Type B pancreatic cell (in vitro differentiated cells): ENCODE measurements around the gene COMMD4. TPM values are rescaled to one million over a fixed set of nuclear protein-coding genes. Genes with fewer than 3 reads are reported as not detected.

ENCODE experiments used
- DNase-seq: peaks from one replicate; pipeline ENCODE4 v3.0.0; 2021; ENCODE audit warnings: mixed read lengths; ENCODE audit not compliant: unreplicated experiment; ENCODE audit errors: extremely low spot score
- H3K27ac Mint-ChIP-seq: 2 replicates; pipeline ENCODE4 v1.8.0; 2021; ENCODE audit warnings: mild to moderate bottlenecking, mixed read lengths
- H3K27me3 Mint-ChIP-seq: 2 replicates; pipeline ENCODE4 v1.8.0; 2021; ENCODE audit warnings: mixed read lengths
- H3K36me3 Mint-ChIP-seq: 2 replicates; pipeline ENCODE4 v1.8.0; 2021; ENCODE audit warnings: mixed read lengths
- H3K4me1 Mint-ChIP-seq: one replicate; pipeline ENCODE4 v1.8.0; 2021; ENCODE audit warnings: mixed read lengths; ENCODE audit not compliant: unreplicated experiment
- H3K4me3 Mint-ChIP-seq: 2 replicates; pipeline ENCODE4 v1.8.0; 2021; ENCODE audit warnings: mild to moderate bottlenecking, mixed read lengths
- H3K9me3 Mint-ChIP-seq: 2 replicates; pipeline ENCODE4 v1.8.0; 2021; ENCODE audit warnings: mixed read lengths
- total RNA-seq: library from RNA; stranded (reverse); gene quantifications from 2 replicates; pipeline ENCODE4 v1.2.1, GENCODE V29; 2021; ENCODE audit warnings: low replicate concordance
- TF ChIP-seq, protein P1 (sequence below): fragments of 200-600 bp; sonication (generic); conservative IDR thresholded peaks from 2 replicates; pipeline ENCODE4 v1.5.0; 2021; ENCODE audit warnings: antibody characterized with exemption, mild to moderate bottlenecking

COMMD4 gene
- total RNA-seq, 1 donor from 2014 or later: 97.7 TPM

DNA sequence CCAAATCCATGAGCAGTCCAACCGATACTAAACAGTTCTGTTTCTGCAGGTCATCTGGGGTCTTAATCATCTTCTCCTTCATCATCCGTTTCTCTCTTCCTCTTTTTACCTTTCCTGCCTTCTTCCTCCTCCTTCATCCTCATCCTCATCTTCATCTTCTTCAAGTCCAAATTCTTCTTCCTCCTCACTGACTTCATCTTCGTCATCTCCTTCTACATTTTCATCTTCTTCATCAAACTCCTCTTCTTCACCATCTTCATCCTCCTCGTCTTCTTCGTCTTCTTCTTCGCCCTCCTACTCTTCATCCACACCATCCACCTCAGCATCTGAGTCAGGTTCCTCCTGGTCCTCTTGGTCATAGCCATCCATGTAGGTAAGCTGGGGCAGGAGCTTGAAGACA lies 14.2 kb upstream of the COMMD4 start:
- no peak overlapping the region for H3K4me3 Mint-ChIP-seq
- no peak for DNase-seq
- H3K27me3 Mint-ChIP-seq: peaks cover 18% of the 10 kb centered on the region
- H3K27ac Mint-ChIP-seq: no peak overlapping the region
- TF ChIP-seq, protein P1, sequence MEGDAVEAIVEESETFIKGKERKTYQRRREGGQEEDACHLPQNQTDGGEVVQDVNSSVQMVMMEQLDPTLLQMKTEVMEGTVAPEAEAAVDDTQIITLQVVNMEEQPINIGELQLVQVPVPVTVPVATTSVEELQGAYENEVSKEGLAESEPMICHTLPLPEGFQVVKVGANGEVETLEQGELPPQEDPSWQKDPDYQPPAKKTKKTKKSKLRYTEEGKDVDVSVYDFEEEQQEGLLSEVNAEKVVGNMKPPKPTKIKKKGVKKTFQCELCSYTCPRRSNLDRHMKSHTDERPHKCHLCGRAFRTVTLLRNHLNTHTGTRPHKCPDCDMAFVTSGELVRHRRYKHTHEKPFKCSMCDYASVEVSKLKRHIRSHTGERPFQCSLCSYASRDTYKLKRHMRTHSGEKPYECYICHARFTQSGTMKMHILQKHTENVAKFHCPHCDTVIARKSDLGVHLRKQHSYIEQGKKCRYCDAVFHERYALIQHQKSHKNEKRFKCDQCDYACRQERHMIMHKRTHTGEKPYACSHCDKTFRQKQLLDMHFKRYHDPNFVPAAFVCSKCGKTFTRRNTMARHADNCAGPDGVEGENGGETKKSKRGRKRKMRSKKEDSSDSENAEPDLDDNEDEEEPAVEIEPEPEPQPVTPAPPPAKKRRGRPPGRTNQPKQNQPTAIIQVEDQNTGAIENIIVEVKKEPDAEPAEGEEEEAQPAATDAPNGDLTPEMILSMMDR: no peak
- no peaks in the 10 kb centered on the region for H3K36me3 Mint-ChIP-seq
- no peaks in the 10 kb centered on the region for H3K4me1 Mint-ChIP-seq
- no peaks in the 10 kb centered on the region for H3K9me3 Mint-ChIP-seq

GRCh38 chr15:75325922-75326321 lies 9.9 kb upstream of the COMMD4 start:
- H3K9me3 Mint-ChIP-seq: no peaks in the 10 kb centered on the region
- no peak for DNase-seq
- H3K4me1 Mint-ChIP-seq: no peaks in the 10 kb centered on the region
- no peak overlapping the region for H3K27ac Mint-ChIP-seq
- no peak overlapping the region for H3K4me3 Mint-ChIP-seq
- H3K27me3 Mint-ChIP-seq: peaks cover 12% of the 10 kb centered on the region
- TF ChIP-seq, protein P1: no peak
- H3K36me3 Mint-ChIP-seq: no peaks in the 10 kb centered on the region

GRCh38 chr15:75327005-75327404 lies 8.9 kb upstream of the COMMD4 start:
- no peak for DNase-seq
- Mint-ChIP-seq H3K4me1 (no peaks in the 10 kb centered on the region), H3K9me3 (no peaks in the 10 kb centered on the region), H3K27me3 (peaks cover 10% of the 10 kb centered on the region), H3K27ac (no peak overlapping the region), H3K4me3 (no peak overlapping the region), H3K36me3 (no peaks in the 10 kb centered on the region)
- TF ChIP-seq, protein P1: no peak

- H3K4me1 Mint-ChIP-seq: no peaks in the 10 kb centered on the region
- TF ChIP-seq, protein P1: no peak
- no peaks in the 10 kb centered on the region for H3K36me3 Mint-ChIP-seq
- no peaks in the 10 kb centered on the region for H3K9me3 Mint-ChIP-seq
- no peak overlapping the region for H3K4me3 Mint-ChIP-seq
- H3K27ac Mint-ChIP-seq: no peak overlapping the region
- DNase-seq: no peak
- peaks cover 8% of the 10 kb centered on the region for H3K27me3 Mint-ChIP-seq
Measured at GRCh38 chr15:75327491-75327890, 8.4 kb upstream of the COMMD4 start.

- Mint-ChIP-seq H3K27me3 (peaks cover 3% of the 10 kb centered on the region), H3K27ac (no peak overlapping the region), H3K4me3 (no peak overlapping the region), H3K4me1 (no peaks in the 10 kb centered on the region), H3K9me3 (no peaks in the 10 kb centered on the region), H3K36me3 (no peaks in the 10 kb centered on the region)
- DNase-seq: no peak
- TF ChIP-seq, protein P1: no peak
Measured at GRCh38 chr15:75328493-75329314, 7.2 kb upstream of the COMMD4 start.
